ENCODE data around the gene RNF17. TPM values are rescaled to one million over a fixed set of nuclear protein-coding genes. Genes with fewer than 3 reads are reported as not detected.

The RNF17 gene, protein sequence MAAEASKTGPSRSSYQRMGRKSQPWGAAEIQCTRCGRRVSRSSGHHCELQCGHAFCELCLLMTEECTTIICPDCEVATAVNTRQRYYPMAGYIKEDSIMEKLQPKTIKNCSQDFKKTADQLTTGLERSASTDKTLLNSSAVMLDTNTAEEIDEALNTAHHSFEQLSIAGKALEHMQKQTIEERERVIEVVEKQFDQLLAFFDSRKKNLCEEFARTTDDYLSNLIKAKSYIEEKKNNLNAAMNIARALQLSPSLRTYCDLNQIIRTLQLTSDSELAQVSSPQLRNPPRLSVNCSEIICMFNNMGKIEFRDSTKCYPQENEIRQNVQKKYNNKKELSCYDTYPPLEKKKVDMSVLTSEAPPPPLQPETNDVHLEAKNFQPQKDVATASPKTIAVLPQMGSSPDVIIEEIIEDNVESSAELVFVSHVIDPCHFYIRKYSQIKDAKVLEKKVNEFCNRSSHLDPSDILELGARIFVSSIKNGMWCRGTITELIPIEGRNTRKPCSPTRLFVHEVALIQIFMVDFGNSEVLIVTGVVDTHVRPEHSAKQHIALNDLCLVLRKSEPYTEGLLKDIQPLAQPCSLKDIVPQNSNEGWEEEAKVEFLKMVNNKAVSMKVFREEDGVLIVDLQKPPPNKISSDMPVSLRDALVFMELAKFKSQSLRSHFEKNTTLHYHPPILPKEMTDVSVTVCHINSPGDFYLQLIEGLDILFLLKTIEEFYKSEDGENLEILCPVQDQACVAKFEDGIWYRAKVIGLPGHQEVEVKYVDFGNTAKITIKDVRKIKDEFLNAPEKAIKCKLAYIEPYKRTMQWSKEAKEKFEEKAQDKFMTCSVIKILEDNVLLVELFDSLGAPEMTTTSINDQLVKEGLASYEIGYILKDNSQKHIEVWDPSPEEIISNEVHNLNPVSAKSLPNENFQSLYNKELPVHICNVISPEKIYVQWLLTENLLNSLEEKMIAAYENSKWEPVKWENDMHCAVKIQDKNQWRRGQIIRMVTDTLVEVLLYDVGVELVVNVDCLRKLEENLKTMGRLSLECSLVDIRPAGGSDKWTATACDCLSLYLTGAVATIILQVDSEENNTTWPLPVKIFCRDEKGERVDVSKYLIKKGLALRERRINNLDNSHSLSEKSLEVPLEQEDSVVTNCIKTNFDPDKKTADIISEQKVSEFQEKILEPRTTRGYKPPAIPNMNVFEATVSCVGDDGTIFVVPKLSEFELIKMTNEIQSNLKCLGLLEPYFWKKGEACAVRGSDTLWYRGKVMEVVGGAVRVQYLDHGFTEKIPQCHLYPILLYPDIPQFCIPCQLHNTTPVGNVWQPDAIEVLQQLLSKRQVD (N-terminal part only)
- total RNA-seq, result 0.59 TPM in 1 of 2 replicates, not detected in the other

DNA sequence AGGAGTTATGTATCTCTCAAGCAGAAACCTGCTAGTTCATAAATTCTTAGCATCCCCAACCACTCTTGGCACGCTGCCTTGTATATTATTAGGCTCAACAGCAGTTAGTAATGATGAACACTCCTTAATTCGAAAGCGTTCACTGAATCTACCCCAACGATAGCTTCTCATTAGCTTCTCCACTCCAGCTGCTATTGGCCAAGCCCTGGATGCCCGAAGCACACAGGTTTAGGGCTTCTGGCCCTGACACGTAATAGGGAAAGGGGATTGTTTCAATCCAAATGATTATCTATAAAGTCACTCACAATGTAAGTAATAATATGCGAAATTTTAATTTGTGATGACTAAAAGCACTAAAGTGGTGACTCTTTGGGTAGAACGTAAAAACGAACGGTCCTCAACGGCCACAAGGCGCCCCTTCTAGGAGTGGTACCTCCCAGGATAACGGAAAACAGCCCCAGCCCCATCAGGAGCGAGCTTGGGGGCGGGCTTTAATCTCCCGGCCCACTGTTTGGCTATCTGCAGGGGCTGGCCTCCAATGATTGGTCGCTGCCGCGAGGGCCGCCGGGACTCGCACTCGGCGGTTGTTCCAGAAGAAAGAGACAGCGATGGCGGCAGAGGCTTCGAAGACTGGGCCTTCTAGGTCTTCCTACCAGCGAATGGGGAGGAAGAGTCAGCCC is at the start of gene RNF17:
RNF17 (plus strand) TSS at position 574 of the 680 bp plus-strand sequence; CDS start at position 609, 35 bp downstream.

Other genes with a start within 250 kb of the RNF17 start
- not detected in 2 replicates for gene ATP12A, start 83.8 kb upstream of the RNF17 start, total RNA-seq

All from subcutaneous preadipocyte (primary cell).